ENCODE results near the gene SECTM1.
"Not testable (repeated sequence)": the region's sequence is repeated elsewhere in the genome, so short reads cannot be mapped to it uniquely, and the experiment has no call there.

The SECTM1 gene

GRCh38 chr17:82369211-82369610 is 35.6 kb upstream of the SECTM1 start:
- no peak for DNase-seq

- no peak for DNase-seq
Measured at GRCh38 chr17:82367724-82368524, 34.4 kb upstream of the SECTM1 start.

GRCh38 chr17:82366749-82367148 is 33.2 kb upstream of the SECTM1 start:
- no peak for DNase-seq

GRCh38 chr17:82365606-82366295 is 32.2 kb upstream of the SECTM1 start:
- no peak for DNase-seq

GRCh38 chr17:82361885-82362633 is 28.5 kb upstream of the SECTM1 start:
- DNase-seq: no peak

GRCh38 chr17:82359451-82360074 is 26.0 kb upstream of the SECTM1 start:
- DNase-seq: not testable (repeated sequence)

GRCh38 chr17:82358465-82359350 is 25.1 kb upstream of the SECTM1 start, which contains the start of gene TEX19:
Gene TEX19, plus strand, starts transcription at chr17:82359247. Its CDS starts 2,904 bp downstream, at chr17:82362151.
- no peak for DNase-seq

GRCh38 chr17:82357394-82357793 is 23.8 kb upstream of the SECTM1 start:
- DNase-seq: no peak

- DNase-seq: no peak
Measured at GRCh38 chr17:82356845-82357355, 23.3 kb upstream of the SECTM1 start.

- DNase-seq: peak; percentile 60
Measured at GRCh38 chr17:82355770-82356427, 22.3 kb upstream of the SECTM1 start.

GRCh38 chr17:82354804-82355308 is 21.3 kb upstream of the SECTM1 start:
- no peak for DNase-seq

- DNase-seq: no peak
Measured at GRCh38 chr17:82353484-82353883, 19.9 kb upstream of the SECTM1 start.

GRCh38 chr17:82351713-82352488 is 18.3 kb upstream of the SECTM1 start:
- DNase-seq: peak; percentile 90

GRCh38 chr17:82351254-82351712 is 17.7 kb upstream of the SECTM1 start:
- no peak for DNase-seq

GRCh38 chr17:82350182-82351030 is 16.8 kb upstream of the SECTM1 start:
- no peak for DNase-seq

GRCh38 chr17:82349287-82349701 is 15.7 kb upstream of the SECTM1 start:
- peak; percentile 59 for DNase-seq

- DNase-seq: no peak
Measured at GRCh38 chr17:82348866-82349265, 15.3 kb upstream of the SECTM1 start.

- DNase-seq: no peak
Measured at GRCh38 chr17:82348434-82348833, 14.9 kb upstream of the SECTM1 start.

- not testable (repeated sequence) for DNase-seq
Measured at GRCh38 chr17:82347994-82348393, 14.4 kb upstream of the SECTM1 start.
